Stimulated activated CD8-positive, alpha-beta memory T cell treated with anti-CD3 and anti-CD28 coated beads, Interleukin-7, amount 100 ng/mL, for 48 hours (primary cell): ENCODE results near the gene ZNF521.

Source experiments
- DNase-seq, 2 donors: peaks; one replicate each; pipeline ENCODE4 v3.0.0-alpha.2; 2020; ENCODE audit warnings: low read depth in 1 of 2; ENCODE audit errors: extremely low read depth in 1 of 2

ZNF521 gene

DNA sequence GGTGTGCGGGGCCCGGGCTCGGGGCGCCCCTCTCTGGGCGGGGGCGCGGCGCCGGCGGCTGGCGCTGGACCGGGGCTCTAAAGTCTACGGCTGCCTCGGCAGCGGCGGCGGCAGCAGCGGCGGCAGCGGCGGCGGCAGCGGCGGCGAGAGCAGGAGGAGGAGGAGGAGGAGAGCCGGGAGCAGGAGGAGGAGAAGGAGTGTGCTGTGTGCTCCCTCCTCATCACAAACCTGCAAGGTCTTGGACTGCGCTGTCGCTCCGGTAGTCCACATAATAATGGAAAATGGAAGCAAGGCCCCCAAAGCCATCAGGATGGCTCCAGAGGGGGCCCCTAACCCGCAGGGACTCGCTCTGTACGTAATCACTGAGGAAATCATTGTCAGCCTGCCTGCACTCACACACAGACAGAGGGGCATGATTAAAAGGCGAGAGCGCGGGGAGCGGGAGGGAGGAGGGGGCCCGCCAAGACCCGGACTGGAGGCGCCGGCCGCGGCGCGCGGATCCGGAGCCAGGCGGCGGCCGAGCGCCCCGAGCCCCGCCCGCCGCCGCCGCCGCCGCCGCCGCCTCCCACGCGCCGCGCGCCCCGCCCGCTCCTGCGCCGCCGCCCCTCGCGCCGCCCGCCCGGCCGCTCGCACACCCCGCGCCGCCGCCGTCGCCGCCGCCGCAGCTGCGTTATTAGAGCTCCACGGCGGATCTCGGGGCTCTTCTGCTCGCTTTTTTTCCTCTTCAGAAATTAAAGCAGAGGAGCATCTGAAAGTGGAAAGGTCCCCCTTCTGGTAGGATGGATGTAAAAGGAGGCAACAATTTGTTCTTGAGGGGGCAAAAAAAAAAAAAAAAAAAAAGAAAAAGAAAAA lies at the start of gene ZNF521:
Gene ZNF521 (minus strand): TSS at position 390 of the 852 bp plus-strand sequence. CDS start 1,220 bp downstream, outside the sequence.
- DNase-seq, result peak in 1 of 2 donors; percentile 27

GRCh38 chr18:25399554-25399953 lies 47.6 kb upstream of the ZNF521 start:
- no peak for DNase-seq

DNA sequence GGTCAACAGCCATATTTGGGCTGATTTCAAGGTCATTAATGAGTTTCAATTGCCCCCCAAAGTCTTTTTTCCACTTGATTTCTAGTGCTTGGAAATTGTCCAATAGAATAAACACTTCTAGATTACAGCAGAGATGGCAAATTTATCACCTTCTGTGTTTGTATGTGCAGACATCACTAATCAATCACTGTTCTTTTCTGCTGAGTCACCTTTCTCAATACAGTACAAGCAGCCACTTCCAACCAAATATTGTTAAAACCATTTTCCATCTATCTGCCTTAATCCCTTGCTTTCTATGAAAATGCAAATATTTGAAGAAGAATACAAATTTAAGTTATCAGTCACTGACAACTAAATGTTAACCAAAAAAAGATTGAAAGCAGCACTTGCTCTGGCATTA lies 40.2 kb upstream of the ZNF521 start:
- DNase-seq, result no peak

- DNase-seq, result no peak
Observed at GRCh38 chr18:25373432-25374179, 21.6 kb upstream of the ZNF521 start.

- no peak for DNase-seq
Observed at GRCh38 chr18:25370391-25370790, 18.4 kb upstream of the ZNF521 start.

GRCh38 chr18:25365242-25365641 lies 13.3 kb upstream of the ZNF521 start:
- DNase-seq, result no peak

DNA sequence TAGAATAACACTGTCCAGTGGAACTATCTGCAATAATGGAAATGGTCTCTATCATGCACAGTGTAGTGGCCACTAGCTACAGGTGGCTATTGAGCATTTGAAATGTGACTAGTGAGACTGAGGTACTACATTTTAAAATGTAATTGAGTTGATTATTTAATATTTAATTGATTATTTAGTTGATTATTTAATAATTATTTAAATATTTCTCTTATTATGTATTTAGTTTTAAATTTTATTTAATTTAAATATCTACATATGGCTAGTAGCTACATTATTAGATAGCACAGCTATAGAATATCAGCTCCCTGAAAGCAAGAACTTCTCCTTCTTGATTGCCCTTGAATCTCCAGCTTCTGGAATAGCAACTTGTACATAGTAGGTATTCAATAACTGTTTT lies 12.8 kb upstream of the ZNF521 start:
- DNase-seq, result no peak

DNA sequence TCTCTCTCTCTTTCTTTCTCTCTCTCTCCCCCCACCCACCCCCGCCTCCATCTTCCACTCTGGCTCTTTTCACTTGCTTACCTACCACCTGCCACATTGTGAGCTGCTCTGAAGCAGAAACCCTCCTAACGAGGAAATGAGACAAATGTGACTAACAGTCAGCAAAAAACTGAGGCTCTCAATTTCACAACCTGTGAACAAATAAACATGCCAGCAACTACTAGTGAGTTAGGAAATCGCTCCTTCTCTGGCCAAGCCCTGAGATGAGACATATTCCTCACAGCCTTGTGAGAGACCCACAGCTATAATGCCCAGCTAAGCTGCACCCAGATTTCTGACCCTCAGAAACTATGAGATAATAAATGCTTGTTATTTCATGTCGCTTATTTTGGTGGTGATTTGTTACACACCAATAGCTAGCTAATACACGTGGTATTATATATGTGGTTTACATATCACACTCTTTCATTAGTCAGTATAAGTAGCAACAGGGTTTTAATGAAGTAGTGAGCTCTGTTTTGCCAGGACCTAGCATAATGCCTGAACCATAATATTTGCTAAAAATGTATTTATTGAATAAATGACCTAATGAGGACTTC lies 8.4 kb upstream of the ZNF521 start:
- DNase-seq, result no peak

- DNase-seq, result no peak
Observed at GRCh38 chr18:25353080-25353479, 1.1 kb upstream of the ZNF521 start.

DNA sequence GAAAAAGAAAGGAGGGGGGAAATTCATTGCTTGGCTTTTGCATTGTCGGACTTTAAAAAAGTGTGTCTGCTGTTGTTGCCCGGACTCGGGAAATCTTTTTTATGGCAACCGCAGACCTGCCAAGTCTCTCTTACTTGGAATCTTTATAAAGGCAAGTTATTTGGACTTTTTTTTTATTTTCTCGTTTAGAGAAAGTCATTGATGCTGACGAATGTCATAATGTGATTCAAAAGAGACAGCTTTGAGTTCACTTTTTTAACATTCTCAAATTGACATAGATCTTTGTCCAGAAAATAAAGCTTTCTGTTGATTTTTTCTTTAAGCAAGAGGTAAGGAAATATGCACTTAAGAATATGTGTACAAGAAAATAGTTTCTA lies 651 bp upstream of the ZNF521 start:
- DNase-seq, result no peak

- no peak for DNase-seq
Observed at GRCh38 chr18:25351280-25351775, 638 bp downstream of the ZNF521 start.

DNA sequence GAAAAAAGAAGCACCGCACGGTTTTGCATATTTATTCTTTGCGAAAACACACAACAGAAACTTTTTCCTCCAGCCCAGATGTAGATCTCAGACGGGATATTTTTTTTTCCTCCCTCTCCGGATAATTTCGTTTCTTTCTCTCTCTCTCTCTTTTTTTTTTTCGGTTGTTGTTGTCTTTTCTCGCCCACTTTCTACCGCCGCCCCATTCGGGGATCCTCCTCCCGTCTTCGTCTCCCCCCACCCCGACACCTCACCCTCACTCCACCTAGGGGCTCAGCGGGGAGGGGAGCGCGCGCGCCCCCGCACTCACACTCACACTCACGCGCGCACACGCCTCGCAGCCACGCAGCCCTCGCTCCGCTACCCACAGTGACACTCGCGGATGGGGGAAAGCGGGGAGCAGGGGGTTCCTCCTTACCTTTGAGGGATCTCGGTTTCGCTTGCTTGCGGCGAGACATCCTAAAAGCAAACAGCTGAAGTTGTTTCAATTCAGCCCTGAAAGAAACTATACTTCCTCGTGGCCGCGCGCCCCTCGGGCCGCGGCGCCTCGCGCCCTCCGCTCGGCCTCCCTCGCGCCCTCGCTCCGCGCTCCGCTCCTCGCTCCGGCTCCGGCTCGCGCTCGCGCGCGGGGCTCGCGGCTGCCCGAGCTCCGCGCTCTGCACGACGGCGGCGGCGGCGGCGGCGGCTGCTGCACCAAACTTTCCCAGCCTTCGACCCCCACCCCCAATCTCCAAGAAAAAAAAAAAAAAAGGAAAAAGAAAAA lies 1.3 kb downstream of the ZNF521 start:
- no peak for DNase-seq

- DNase-seq, result no peak
Observed at GRCh38 chr18:25349926-25350487, 2.0 kb downstream of the ZNF521 start.

- DNase-seq, result no peak
Observed at GRCh38 chr18:25349131-25349925, 2.6 kb downstream of the ZNF521 start.

DNA sequence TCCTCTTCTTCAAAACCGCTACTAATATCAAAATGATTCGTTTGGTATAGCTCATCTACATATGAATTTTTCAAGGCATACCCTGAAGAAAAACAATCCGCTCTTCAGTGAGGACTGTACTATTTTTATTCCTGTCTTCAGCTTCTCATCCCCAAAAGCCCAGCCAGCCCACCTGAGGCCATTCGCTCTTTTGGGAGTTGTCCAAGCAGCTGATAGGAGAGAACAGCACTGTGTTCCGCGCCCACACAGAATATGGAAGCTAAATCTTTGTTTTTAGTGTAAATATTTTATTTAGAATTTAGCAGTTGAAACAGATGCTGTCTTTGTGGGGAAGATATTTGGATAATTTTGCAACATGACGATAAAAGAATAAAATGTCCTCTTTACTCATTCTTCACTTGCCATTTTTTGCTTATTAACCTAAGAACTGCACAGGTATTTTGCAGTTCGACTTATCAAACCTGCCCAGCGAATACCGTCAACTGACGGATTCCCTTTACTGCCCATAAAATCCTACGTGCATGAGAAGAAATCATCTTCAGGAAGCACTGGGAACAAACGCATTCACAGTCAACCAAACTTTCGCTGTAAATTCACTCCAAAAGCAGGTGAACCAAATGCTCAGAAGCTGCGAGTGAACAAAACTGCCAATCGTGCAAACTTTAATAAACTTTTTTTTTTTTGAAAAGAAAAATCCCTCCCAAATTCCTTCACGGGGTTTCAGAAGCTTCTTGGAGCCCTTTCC lies 3.4 kb downstream of the ZNF521 start:
- DNase-seq, result no peak

- DNase-seq, result no peak
Observed at GRCh38 chr18:25346561-25346960, 5.4 kb downstream of the ZNF521 start.

DNA sequence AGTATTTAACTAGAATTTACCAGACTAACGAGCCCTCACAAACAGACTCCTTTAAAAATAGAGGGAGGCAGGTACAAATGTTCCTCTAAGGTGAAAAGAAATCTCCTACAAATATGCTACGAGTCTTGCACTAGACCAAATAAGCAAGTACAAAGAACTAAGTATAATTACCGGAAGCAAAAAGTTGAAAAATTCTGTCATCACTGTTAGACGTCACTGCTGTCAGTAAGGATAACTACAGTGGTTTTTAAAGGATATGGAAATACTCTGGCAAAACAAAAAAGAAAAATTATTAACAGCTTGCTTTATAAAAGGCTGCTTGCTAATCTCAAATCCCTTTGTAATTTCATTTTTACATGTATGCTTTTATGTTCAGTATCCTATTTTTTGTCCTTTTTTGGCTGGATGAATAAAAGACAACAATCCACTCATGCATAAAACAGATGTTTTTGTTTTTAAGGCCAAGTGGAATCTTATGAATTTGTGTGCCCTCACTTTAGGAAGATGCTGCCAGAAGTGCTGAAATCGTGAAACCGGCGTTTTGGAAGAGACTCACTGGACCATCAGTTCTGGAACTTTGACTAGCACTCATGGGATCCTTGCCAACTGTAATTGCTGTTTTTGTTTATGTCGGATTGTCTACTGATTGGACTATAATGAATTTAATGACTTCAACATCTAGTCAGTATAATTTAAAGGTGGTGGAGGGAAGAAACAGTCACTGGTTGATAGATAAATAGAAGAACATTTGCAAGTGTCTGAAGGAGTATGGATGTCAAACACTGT lies 6.7 kb downstream of the ZNF521 start:
- DNase-seq, result no peak

DNA sequence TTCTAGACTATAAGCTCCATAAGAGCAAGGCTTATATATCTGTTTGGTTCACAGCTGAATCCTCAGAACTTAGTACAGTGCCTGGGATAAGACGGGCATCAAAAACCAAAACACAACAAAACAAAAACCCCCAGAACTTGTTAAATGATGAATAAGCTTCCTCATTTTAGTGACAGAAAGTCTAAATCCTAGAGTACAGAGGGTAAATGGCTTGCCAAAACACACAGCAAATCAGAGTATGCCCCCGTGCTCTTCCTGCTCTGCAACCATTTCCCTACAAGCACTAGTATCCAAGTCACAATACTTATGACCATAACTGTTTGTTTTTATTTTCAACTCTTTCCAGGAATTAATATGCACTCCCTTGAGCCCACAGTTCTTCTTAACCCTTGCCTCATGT lies 10.1 kb downstream of the ZNF521 start:
- DNase-seq, result no peak
